ENCODE measurements around the gene TMPRSS5. TPM values are rescaled to one million over a fixed set of nuclear protein-coding genes. Genes with fewer than 3 reads are reported as not detected.

Gene TMPRSS5
- total RNA-seq, 1 experiment from 2014 or later = 0.49 TPM

DNA sequence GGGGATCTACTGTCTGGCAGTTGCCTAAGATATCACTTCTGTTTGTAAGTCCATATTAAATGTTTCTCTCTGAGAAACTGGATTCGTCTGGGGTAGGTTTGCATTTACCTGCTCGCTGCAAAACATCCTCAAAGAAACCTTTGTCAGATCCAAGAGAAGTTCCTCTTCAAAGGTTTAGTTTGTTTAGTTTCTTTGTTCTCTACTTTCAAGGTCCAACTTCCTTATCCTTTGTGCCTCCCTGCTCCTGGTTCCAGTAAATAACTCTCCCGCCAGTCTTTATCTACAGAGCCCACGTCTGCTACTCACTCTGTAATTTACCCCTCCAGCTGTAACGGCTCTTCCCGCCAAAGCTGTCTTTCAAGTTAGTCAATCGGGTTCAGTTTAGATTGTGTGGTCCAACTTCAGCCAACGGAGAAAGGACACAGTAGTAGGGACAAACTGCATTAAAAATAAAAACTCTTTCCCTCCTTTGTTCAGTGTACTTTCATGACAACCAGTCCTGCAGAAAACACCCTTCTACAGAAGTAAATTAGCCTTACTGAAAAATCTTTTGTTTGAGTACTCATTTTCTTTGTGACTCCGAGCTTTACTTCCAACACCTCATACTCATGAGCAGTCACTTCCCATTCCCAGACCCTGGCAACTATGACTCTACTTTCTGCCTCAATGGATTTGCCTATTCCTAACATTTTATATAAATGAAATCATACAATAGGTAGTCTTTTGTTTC is 41.0 kb downstream of the TMPRSS5 start:
- H3K4me3 Mint-ChIP-seq (ENCODE audit: unreplicated experiment) = no peak overlapping the region
- H3K27ac Mint-ChIP-seq (ENCODE audit: low read depth, unreplicated experiment) = peak overlapping the region; percentile 52
- BruUV-seq (replicated peaks) = no TSS peak
- DNase-seq (ENCODE audit: unreplicated experiment) = no peak
- ChIA-PET CTCF (interaction anchor here (0.6 kb wide), 2 partner anchors 15 to 892 kb away, joined by 3 to 4 read pairs; no protein-coding TSS in a partner anchor), POLR2A (interaction anchor here (0.7 kb wide), 1 partner anchor 13 kb away, joined by 3 read pairs; no protein-coding TSS in a partner anchor)
- H3K27me3 Mint-ChIP-seq (ENCODE audit: insufficient read depth, unreplicated experiment) = no peaks in the 10 kb centered on the region
- intact Hi-C loops (cut with micrococcal nuclease) = no loop called here
- H3K36me3 Mint-ChIP-seq (ENCODE audit: insufficient read depth, unreplicated experiment) = no peaks in the 10 kb centered on the region
- H3K9me3 Mint-ChIP-seq (ENCODE audit: unreplicated experiment) = peaks cover 19% of the 10 kb centered on the region
- TF ChIP-seq, protein P1, sequence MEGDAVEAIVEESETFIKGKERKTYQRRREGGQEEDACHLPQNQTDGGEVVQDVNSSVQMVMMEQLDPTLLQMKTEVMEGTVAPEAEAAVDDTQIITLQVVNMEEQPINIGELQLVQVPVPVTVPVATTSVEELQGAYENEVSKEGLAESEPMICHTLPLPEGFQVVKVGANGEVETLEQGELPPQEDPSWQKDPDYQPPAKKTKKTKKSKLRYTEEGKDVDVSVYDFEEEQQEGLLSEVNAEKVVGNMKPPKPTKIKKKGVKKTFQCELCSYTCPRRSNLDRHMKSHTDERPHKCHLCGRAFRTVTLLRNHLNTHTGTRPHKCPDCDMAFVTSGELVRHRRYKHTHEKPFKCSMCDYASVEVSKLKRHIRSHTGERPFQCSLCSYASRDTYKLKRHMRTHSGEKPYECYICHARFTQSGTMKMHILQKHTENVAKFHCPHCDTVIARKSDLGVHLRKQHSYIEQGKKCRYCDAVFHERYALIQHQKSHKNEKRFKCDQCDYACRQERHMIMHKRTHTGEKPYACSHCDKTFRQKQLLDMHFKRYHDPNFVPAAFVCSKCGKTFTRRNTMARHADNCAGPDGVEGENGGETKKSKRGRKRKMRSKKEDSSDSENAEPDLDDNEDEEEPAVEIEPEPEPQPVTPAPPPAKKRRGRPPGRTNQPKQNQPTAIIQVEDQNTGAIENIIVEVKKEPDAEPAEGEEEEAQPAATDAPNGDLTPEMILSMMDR (IDR thresholded peaks at IDR 0.05; ENCODE audit: unreplicated experiment) = no peak
- peaks cover 12% of the 10 kb centered on the region for H3K4me1 Mint-ChIP-seq (ENCODE audit: insufficient read depth, unreplicated experiment)

DNA sequence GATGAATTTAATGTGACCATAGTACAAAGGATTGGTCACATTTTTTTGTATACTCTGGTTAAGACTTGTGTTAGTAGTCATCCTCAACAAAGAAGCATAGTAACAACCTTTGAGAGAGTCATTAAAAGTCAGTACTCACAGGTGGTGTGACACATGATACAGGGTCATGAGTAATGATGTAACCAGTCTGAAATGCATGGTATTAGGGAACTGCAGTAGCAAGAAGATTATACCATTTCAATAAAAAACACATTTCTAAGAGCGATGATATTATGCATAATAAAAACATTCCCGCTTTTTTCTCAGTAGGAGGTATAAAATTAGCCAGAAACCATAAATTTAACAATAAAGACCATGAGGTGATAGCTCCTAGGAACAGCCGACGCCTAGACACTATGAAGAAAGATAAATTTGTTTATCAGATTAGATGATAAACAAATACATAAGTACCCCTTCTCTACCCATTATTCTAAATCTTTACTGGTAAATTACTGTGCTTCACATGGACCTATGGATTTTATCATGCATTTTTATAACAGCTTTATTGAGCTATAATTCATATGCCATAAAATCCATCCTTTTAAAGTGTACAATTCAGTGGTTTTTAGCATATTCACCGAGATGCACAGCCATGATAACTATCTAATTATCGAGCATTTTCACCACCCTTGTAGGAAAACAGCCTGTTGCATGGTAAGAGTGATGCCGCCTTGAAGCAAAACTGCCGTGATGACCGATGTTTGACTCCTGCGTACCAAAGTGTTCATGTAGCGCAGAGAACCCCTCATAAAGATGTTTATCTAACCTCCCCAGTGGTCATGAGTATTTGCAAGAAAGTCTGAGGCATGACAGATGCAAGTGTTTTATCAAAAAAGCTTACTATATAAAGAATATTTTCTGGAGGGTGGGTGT is 41.8 kb downstream of the TMPRSS5 start:
- Mint-ChIP-seq H3K4me3 (ENCODE audit: unreplicated experiment) (no peak overlapping the region), H3K27me3 (ENCODE audit: insufficient read depth, unreplicated experiment) (no peaks in the 10 kb centered on the region), H3K27ac (ENCODE audit: low read depth, unreplicated experiment) (peak overlapping the region; percentile 52), H3K4me1 (ENCODE audit: insufficient read depth, unreplicated experiment) (peaks cover 12% of the 10 kb centered on the region), H3K36me3 (ENCODE audit: insufficient read depth, unreplicated experiment) (no peaks in the 10 kb centered on the region), H3K9me3 (ENCODE audit: unreplicated experiment) (peaks cover 19% of the 10 kb centered on the region)
- DNase-seq (ENCODE audit: unreplicated experiment) = no peak
- TF ChIP-seq, protein P1 (IDR thresholded peaks at IDR 0.05; ENCODE audit: unreplicated experiment) = no peak
- POLR2A ChIA-PET = no interaction called here
- BruUV-seq (replicated peaks) = no TSS peak
- intact Hi-C loops (cut with micrococcal nuclease) = no loop called here
- CTCF ChIA-PET = interaction anchor here (0.6 kb wide), 2 partner anchors 14 to 891 kb away, joined by 3 to 4 read pairs; no protein-coding TSS in a partner anchor

DNA sequence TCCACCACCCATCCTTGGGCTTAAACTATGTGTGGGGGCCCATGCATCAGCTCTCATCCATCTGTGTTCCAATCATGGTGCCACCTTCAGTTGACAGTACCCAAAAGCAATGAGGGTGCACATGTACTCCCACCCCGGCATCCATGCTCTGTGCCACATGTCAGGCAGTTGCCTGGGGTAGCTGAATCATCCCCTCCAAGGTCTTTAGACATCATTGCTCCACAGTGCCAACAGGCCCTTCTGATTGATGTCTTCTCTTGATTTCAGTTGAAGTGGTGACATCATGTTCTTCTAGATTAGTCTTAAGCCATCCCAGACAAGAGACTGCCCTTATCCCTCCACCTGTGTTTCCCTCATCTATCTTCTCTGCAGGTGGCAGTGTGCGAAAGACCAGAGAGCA is 42.5 kb downstream of the TMPRSS5 start:
- Mint-ChIP-seq H3K4me1 (ENCODE audit: insufficient read depth, unreplicated experiment) (peaks cover 12% of the 10 kb centered on the region), H3K9me3 (ENCODE audit: unreplicated experiment) (peaks cover 19% of the 10 kb centered on the region), H3K36me3 (ENCODE audit: insufficient read depth, unreplicated experiment) (no peaks in the 10 kb centered on the region), H3K4me3 (ENCODE audit: unreplicated experiment) (no peak overlapping the region), H3K27me3 (ENCODE audit: insufficient read depth, unreplicated experiment) (no peaks in the 10 kb centered on the region), H3K27ac (ENCODE audit: low read depth, unreplicated experiment) (no peak overlapping the region)
- intact Hi-C loops (cut with micrococcal nuclease) = no loop called here
- DNase-seq (ENCODE audit: unreplicated experiment) = no peak
- POLR2A ChIA-PET = no interaction called here
- CTCF ChIA-PET = no interaction called here
- no TSS peak for BruUV-seq (replicated peaks)
- TF ChIP-seq, protein P1 (IDR thresholded peaks at IDR 0.05; ENCODE audit: unreplicated experiment) = no peak

DNA sequence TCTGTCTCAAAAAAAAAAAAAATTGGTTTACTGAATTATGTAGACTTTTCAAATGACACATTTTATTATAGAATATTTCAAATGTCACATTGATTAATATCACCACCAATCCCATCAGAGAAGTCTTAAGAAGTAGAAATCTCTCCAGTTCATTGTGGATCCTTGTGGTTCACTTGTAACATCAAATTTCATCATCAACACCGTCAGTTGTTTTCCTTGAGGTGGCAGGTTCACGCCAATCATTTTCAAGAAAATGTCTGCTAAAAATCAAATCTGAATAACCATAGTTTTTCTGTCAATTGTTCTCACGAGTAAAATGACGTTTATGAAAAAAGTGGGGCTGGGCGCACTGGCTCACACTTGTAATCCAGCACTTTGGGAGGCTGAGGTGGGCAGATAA is 50.3 kb downstream of the TMPRSS5 start:
- BruUV-seq (replicated peaks) = no TSS peak
- TF ChIP-seq, protein P1 (IDR thresholded peaks at IDR 0.05; ENCODE audit: unreplicated experiment) = no peak
- H3K4me3 Mint-ChIP-seq (ENCODE audit: unreplicated experiment) = no peak overlapping the region
- POLR2A ChIA-PET = no interaction called here
- DNase-seq (ENCODE audit: unreplicated experiment) = no peak
- H3K4me1 Mint-ChIP-seq (ENCODE audit: insufficient read depth, unreplicated experiment) = no peaks in the 10 kb centered on the region
- H3K27ac Mint-ChIP-seq (ENCODE audit: low read depth, unreplicated experiment) = no peak overlapping the region
- H3K27me3 Mint-ChIP-seq (ENCODE audit: insufficient read depth, unreplicated experiment) = peaks cover 22% of the 10 kb centered on the region
- intact Hi-C loops (cut with micrococcal nuclease) = no loop called here
- H3K9me3 Mint-ChIP-seq (ENCODE audit: unreplicated experiment) = no peaks in the 10 kb centered on the region
- CTCF ChIA-PET = no interaction called here
- no peaks in the 10 kb centered on the region for H3K36me3 Mint-ChIP-seq (ENCODE audit: insufficient read depth, unreplicated experiment)

All from MCF 10A (cell line).